Measurements from ENCODE around the gene PALLD. TPM values are rescaled to one million over a fixed set of nuclear protein-coding genes. Genes with fewer than 3 reads are reported as not detected.

The PALLD gene
- total and polyA plus RNA-seq, 2 of the 8 experiments (the other 6 are each of a cell fraction or from before 2014, with no cell fraction given): 10.5 to 25.0 TPM

DNA sequence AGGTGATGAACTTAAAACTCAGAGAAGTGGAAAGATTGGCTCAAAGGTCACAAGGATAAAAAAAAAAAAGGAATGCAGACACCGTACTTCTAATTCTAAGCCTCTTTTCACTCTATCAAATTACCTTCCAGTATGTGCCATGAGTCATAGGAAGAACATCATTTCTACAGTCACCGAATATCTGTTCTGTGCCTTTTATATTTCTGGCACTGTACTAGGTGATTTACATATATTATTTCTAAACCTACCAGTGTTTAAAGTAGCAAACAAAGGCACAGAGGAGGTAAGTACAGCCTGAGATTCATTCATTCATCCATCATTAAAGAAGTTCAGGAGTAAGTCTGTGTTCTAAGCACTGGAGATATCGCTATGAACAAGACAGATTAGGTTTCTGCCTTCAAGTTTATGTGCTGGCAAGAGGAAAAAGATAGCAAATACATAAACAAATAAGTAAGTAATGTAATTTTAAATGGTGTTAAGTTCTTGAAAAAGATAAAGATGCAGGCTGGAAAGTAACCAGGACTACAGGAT, 65.3 kb downstream of the PALLD start (continued):
- TF ChIP-seq ATF3 (IDR thresholded peaks at IDR 0.05; ENCODE audit: insufficient read depth, low read depth, low read length) (no peak), CBX8 (IDR thresholded peaks at IDR 0.05; ENCODE audit: borderline replicate concordance, low read depth, low read length) (no peak), SP1 (IDR thresholded peaks at IDR 0.05; ENCODE audit: low read depth, low read length) (no peak)

Data from H1 (cell line).